SIG-M5 (cell line): ENCODE data around the gene NR2F1.

Experiments used
- DNase-seq: peaks from one replicate; lab custom pipeline; 2025; lab: John Stamatoyannopoulos, UW

Gene NR2F1

DNA sequence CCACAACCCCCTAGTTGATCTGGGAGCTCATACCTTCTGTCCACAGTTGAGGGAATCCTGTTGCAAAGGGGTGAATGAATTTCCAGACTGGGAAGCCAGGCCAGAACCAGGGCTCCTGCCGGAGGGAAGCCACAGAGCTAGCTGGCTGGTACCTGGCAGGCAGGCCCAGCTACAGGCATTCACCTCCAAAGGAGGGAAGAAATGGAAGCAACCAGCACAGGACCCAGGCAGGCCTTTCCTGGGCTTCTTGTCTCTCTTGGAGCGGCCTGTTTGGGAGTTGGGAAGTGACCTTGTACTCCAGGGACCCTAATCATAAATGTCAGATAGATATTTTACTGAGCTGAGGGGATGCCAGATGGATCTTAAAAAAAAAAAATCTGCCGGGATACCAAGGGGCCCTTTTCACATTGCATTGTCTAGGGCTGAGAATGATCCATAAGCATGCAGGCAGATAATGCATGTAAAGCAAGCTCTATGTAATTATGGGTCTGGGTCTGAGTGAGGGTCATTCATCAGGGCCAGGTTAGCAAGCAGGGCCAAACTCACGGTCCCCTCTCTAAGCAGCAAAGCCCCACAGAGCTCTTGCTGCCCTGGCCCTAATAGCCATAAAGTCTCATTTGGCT lies 8.4 kb downstream of the NR2F1 start:
- DNase-seq: no peak

DNA sequence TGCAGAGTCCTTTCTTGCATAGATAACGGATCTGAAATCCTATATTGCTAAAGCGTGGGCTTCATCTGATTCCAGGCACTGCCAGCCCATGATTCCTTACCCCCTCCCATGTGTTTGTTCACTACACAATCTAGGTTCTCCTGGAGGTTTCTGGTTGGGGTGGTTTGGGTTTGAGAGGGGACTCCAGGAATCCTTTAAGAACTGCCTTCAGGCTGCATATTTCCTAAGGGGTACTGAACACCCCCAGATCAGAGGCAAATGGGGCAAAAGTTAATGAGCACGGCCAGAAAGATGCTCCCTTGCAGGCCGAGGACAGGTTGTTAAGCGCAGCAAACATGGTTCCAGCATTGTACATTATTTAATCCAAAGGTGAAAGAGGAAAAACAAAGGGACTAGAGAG lies 9.9 kb downstream of the NR2F1 start:
- DNase-seq: no peak

DNA sequence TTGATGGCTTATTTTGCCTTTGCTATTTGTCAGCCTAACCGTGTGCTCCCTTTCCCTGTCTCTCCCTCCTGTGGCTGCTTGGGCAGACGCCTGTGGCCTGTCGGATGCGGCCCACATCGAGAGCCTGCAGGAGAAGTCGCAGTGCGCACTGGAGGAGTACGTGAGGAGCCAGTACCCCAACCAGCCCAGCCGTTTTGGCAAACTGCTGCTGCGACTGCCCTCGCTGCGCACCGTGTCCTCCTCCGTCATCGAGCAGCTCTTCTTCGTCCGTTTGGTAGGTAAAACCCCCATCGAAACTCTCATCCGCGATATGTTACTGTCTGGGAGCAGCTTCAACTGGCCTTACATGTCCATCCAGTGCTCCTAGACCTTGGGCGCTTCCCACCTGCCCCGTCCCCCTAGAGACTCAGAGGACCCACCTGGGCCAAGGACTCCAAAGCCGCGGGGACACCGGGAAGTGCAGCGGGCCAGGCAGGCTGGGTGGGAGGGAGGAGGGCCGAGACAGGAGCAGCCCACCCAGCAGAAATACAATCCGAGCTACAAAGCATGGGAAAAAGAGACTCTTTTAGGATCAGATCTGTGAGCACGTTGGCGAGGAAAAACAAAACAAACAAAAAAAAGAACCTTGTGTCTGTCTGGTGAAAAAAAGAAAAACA lies 10.6 kb downstream of the NR2F1 start:
- DNase-seq: no peak

DNA sequence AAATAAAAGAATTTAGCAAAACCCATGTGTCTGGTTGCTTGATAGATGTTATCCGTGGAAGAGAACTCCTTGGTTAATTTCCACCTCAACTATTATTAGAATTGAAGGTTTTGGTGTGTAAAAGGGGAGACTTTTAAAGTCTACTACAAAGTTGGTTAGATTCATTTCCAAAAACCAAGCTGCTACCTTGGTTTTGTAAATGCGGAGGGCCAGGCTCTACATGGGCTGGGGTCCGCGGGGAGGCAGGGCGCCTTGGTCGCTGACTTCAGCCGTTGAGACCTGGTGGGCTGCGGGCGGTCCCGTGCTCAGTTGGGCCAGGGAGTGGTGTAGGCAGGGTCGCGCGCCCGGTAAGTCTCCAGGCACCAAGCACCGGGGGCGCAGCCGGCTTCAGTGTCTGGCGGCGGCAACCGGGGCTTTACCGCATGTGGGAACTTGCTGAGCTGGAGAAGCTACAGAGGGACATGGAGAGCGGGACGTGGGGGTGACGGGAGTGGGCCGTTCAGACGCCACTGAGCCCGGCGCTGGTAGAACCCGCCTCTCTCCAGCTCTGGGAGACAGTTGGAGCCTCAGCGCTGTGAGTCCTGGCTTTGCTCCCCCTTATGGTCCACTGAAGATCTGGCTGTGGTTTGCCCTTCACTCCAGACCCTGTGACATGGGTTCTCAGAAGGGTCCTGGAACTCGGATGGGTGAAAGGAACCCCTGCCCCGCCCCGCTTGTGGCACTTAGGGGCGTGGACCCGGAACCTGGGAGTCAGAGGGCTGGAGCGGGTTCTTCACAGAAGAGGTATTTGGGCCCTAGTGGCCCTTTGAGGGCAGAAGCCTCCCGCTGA lies 11.8 kb downstream of the NR2F1 start:
- no peak for DNase-seq

DNA sequence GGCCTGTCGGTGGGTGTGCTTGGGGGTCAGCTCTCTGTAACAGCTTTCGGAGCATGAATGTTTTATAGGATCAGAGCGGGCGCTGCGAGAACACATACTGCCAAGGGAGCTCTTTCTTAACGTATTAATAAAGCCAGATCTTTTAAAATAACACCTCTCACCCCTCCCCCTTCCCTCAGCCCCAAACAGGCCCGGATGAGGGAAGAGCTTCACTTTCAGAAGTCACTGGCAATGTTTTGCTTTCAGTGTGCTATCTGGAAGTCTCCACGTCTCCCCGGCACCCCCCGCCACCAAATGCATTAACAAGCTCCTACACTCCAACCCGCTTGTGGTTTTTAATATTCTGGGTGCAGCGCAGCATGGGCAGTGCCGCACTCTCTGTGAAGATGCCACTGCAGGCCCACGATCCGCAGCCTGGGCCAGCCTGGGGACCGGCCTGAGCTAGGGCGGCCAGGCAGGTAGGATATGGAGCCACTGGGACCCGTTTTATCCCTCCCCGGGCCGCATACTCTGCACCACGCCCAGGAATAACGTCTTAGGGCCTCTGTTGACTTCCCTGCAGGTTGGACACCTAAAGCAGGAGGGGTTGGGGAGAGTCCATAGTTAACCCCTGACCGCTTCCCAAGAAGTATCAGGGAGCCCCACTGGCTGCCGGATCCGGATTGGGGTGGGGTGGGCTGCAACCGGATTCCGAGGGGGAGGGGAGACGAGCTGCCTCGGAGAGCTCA lies 12.6 kb downstream of the NR2F1 start:
- no peak for DNase-seq

DNA sequence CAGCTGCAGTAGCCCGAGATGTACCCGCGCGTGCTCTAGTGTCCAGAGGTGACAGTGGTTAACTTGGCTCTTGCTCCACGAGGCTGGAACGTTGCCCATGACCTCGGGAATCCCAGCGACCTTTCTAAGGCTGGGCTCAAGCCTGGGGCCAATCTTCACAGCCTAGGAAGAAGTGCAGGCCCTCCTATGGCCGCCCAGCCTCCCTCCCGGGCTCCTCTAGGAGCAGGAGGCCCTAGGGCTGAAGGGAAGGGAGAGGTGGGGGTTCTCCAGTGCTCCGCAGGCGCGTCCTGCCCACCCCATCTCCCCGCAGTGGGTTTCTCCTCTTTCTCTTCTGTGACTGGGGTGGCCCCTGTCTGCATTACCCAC lies 13.3 kb downstream of the NR2F1 start:
- no peak for DNase-seq

DNA sequence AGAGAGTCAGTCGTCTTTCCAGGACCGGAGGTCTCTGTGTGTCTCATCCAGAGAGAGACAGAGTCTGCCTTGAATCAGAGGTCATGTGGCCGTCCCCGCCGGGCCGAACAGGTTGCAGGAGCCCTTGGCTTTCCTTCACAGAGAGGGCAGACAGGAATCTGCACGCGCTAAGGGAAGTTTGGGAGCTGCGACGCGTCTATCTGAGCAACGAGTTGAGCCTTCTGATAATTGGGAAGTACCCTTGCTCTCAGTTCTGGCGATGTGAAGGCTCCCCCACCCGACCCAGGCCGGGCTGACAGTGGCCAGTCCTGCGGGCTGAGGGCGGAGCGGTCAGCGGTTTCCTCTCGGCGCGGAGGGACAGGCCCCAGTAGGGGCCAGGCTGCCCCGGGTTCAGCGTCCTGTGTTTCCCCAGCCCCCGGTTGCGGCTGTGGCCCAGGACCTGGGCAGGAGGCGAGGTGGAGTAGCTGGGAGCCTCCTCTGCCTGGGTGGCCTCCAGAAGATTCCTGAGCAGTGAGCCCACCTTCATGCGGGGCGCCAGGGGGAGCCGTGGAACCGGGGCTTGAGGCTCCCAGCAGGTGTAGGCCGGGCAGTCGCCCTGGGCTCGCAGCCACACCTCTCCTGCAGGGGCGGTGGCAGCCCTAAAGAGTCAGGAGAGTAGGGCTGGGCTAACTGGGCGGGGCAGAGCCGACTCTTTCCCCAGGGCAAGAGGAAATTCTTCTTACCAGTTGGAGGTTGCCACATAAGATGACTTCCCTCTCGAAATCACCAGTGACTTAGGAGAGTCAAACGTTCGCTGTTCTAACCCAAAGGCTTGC lies 13.9 kb downstream of the NR2F1 start:
- DNase-seq: peak; percentile 29

DNA sequence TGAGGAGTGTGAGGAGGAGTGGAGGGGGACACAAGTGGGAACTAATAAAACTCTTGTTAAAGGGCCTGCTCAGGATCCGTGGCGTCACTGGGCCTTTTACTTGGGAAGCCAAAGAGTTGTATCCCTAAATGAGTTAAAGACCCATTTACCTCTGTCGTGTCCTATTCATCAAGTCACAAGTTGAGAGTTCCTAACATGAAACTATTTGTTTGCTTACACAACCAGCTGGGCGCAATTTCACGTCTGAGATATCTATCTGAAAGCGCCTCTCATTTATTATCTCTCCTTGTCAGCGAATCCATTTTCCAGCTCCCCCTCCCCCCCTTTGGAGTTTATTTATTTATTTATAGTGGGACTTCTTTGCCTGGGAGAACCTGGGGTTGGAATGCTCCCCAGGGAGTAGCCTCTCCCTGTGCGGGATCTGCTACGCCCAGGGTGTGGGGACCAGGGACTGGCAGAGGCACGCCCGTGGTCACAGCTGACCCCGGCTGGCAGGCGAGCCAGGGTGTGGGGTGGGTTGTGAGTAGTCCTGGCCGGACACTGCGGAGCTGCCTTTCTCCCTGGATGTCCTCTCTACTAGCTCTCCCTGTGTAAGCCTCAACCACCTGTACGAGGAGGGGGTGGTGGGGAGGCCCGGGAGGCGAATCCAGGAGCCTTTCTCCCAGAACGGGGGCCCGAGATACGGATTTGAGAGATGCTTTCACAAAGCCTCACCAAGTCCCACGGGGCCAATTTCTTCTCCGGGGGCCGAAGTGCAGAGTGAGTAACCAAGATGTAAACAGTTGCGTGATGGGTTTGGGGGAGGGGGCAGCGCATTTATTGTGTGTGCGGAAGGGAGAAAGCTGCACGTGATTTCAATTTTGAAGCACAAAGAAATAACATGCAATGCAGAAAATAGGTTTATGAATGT lies 15.3 kb downstream of the NR2F1 start:
- no peak for DNase-seq

DNA sequence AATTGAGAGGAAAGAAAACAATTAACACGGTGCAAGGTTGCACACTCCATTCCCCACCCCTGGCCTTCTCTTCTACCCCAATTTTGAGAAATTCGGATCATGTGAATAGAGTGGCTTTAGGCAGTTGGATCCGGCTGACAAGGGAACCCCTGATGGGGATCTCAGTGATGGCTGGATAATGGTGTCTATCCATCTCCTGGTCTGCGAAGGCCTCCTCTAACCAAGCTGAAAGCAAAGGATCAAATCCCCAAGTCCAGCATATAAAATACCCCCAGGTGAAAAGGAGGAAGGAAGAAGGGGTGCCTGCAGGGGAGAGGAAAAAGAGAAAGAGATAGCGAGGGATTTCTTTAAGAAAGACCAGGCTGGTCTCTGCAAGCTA lies 16.0 kb downstream of the NR2F1 start:
- no peak for DNase-seq

DNA sequence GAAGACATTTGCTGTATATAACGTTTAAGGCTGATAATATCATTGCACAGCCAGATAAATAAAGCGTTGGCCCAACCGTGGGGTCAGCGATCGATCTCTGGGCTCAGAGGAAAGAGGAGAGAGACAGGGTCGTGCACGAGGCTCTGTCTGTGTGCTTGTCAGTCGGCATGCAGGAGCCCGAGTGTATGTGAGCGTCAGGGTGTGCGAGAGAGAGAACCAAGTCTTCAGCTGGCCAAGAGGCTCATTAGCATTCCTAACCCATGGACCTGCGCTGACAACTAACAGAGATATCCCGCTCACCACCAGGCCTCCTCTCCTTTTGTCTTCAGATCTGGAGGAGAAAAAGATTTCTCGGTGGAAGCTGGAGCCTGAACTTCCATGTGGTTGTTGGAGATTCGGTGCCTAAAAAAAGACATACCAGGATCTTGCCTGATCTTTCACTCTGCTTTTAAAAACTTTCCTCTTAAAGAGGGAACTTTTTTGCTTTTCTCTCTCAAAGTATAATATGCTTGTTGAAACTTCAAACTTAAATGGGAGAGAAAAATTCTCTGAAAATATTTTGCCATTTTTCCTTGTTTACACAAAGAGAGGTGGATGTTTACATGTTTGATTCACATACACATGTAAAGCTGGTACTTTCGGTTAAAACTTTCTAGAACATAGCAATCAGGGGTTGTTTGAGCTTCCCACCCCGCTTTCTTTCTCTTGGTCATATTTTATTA lies 16.5 kb downstream of the NR2F1 start:
- no peak for DNase-seq

DNA sequence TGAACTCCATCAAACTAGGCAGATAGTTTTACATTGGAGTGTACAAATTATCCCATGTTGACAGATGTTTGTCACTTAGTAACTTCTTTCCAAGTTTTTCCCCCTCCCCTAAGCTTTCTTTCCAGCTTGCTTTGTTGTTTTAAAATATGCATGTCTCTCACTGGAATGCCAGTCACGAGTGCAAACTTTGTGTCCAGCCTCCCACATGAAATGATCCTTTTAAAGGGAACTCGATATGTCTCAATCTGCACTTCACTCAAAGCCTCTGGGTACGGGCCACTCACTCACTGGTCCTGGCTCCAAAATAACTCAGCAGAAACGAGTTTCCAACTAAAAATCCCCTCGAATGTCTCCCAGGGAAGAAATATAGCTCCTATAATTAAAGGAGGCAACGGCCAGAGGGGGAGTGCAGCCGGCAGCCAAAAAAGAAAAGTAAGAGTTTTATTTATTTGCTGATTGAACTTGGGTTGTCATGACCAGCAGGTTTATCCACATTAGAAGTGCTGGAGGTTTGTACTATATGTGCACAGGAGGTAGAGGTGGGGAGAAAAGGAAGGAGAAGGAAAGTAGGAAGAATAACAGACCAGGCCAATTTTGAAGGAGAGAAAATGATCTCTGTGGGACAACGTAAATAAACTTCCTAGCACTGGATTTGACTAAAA lies 17.5 kb downstream of the NR2F1 start:
- DNase-seq: no peak

DNA sequence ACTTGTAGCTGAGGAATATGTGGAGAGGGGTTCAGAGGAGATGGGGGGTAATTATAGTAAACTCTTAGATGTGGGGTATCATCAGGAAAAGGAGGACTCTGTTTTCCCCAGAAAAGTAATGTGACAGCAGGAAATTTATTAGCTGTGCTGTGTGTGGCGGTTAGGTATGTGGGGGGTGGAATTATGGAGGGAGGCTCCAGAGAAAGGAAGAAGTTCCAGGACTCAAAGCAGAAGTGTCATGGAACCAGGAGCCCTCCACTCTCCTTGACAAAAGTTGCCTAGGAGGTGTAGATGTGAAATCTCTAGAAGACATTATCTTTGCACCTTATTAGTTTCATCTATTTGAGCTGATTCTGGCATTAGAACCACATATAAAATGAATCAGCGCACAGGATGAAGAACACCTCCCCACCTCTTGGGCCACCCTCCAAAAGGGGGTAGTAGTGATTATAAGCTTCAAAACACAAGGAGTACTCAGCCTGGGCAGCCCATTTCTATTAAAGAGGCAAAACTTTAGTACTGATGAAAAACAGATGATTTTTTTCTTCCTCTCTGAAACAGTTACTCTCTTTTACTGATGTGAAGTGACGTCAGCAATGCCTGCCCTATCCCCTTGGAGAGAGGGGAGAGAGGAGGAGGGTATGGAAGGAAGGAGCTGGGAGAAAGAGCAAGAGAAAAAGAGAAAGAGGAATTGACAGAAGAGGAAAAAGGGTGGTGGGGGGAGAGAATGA lies 18.2 kb downstream of the NR2F1 start:
- no peak for DNase-seq

DNA sequence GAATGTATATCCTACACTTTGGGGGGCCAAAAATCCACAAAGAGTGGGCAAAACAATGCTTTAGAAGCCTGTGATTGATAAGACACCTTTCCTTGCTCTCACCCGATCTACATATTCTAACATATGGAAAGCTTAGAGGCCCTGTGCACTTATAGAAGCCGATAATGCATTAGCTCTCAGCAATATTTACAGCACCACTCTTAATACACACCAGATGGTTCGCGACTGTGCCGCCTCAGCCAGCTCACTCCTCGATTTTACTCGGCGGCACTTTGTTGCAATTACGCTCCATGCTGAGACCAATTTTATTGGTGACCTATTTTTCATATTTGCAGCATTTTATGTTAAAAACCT lies 18.8 kb downstream of the NR2F1 start:
- no peak for DNase-seq

DNA sequence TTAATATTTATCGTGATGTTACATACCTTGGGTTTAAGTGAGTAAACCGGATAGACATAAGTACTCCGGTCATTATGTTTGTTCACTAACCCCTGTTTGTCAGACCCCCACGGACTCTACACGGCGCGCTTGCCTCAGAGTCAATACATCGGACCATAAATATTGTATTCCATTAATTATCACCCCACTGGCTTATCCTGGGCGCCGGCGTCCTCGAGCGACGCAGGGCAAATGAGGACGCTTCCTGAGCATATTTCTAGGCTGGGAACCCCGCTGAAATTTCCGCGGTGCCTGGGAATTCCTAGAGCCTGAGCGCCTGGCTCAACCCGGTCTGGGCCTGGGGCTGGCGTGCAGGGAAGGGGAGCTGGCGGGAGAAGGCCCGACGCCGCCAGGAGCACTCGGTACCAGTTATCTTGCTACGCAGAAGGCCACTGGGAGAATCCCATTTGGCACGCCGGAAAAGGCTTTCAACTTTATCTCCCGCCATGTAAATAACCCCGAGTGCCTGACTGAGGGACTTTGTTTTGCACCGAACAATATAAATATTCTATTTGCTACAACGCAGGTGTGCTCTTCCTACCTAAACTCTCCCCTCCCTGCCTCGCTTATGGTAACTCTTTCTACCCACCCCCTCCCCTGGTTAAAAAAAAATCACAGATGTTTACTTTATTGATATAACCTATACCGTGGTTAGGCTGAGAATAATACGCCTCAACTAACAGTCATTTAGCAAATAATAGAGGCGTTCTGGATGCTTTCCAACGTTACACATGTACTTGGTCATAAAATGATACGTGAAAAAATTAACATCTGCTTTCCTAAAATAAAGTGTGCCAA lies 19.4 kb downstream of the NR2F1 start:
- DNase-seq: no peak

DNA sequence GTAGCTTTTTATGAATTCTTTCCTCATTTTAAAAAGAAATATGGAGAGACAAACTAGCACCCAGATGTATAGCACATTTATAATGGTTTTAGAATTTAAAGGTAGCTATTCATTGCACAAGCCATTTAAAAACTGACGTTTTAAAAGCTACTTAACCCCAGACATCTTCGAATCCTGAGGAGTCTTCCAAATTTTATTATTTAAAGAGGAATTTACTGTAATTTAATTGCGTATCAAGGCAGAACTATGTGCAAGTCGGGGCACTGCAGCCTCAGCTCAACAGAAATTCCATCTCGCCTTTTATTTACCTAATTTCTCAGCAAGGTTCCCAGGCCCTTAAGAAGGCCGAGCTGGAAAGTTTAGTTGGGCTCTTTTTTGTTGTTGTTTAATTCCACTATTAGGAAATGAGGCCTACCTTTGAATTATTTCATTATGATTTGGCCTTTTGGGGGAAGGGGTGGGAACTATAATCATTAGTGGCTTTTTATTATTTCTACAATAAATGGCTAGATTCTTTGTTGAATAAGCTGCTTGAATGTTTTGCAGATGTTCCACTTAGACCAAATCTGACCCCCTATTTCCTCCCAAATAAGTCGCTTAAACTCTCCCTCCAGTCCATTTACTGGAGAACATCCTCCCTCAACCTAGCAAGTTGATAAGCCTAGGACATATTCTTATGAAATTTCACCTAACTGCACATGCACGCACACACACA lies 20.2 kb downstream of the NR2F1 start:
- no peak for DNase-seq

DNA sequence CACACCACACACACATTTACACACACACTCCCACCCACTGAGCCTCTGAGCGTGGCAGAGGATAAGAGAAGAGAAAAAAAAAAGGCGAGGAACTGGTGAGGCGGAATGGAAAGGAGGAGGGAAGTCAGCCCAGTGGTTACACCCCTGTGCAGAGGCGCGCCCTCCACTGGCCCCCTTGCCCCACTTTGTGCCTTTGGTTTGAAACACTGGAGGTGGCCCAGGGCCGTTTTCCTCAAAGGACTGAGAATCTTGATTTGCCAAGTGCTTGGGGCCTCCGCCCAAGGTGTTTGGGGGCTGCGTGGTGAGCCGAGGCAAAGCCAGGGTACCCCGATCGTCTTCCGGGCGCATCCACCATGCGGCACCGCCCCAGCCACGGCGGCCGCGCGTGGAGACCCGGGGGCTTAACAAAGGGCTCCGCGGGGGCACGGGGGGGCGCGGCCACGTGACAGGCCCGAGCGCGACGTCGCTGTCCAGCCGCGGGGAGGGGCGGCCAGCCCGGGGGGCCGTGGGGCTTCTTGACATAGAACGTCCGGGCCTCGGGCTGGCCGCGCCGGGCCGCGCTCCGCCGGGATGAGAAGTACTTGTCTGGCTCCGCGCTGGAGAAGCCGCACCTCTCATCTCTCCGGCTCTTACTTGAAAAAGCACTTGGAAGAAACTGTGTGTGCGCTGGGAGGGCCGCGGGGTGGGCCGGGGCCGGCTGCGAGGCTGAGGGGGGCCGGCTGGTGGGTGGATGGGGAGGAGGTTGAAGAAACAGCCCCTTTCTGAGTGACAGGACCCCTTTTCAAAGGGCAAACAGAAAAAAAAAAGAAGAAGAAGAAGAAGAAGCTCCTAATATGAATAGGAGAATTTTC lies 21.0 kb downstream of the NR2F1 start:
- no peak for DNase-seq
